ENCODE data around the gene WHAMM.

- TF ChIP-seq, protein P1, sequence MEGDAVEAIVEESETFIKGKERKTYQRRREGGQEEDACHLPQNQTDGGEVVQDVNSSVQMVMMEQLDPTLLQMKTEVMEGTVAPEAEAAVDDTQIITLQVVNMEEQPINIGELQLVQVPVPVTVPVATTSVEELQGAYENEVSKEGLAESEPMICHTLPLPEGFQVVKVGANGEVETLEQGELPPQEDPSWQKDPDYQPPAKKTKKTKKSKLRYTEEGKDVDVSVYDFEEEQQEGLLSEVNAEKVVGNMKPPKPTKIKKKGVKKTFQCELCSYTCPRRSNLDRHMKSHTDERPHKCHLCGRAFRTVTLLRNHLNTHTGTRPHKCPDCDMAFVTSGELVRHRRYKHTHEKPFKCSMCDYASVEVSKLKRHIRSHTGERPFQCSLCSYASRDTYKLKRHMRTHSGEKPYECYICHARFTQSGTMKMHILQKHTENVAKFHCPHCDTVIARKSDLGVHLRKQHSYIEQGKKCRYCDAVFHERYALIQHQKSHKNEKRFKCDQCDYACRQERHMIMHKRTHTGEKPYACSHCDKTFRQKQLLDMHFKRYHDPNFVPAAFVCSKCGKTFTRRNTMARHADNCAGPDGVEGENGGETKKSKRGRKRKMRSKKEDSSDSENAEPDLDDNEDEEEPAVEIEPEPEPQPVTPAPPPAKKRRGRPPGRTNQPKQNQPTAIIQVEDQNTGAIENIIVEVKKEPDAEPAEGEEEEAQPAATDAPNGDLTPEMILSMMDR (IDR thresholded peaks at IDR 0.05), result no peak
- no peak for TF ChIP-seq EP300 (IDR thresholded peaks at IDR 0.05)
These were observed 45.9 kb upstream of the WHAMM start for GRCh38 chr15:82763361-82764116.
